GM12891 (cell line): ENCODE measurements around the gene AP3S2.
A peak's percentile ranks its signal among the peaks of the same experiment; 100 is the strongest.
"Not testable (repeated sequence)": the region's sequence is repeated elsewhere in the genome, so short reads cannot be mapped to it uniquely, and the experiment has no call there.

Source experiments
- DNase-seq: peaks from one replicate; pipeline ENCODE4 v3.0.0; 2011; ENCODE audit warnings: low spot score; ENCODE audit not compliant: insufficient read length
- FAIRE-seq: peaks from 2 replicates; lab custom pipeline; 2011; peaks lifted over from hg19 to GRCh38; lab: Jason Lieb, UNC
- PAX5 ChIP-seq: IDR thresholded peaks from 2 replicates; pipeline ENCODE4 v1.6.1; 2011; ENCODE audit warnings: low read length, moderate library complexity, mild to moderate bottlenecking; ENCODE audit not compliant: insufficient read depth, severe bottlenecking
- POLR2A ChIP-seq: IDR thresholded peaks from 2 replicates; pipeline ENCODE4 v1.6.1; 2011; ENCODE audit warnings: low read depth, low read length, control low read depth
- POLR2AphosphoS5 ChIP-seq: IDR thresholded peaks from 2 replicates; pipeline ENCODE4 v1.6.1; 2011; ENCODE audit warnings: low read depth, low read length, control low read depth
- POU2F2 ChIP-seq: IDR thresholded peaks from 2 replicates; pipeline ENCODE4 v1.6.1; 2011; ENCODE audit warnings: low read depth, mild to moderate bottlenecking, control low read depth, low read length, moderate library complexity
- SPI1 ChIP-seq: IDR thresholded peaks from 2 replicates; pipeline ENCODE4 v1.6.1; 2011; ENCODE audit warnings: low read depth, low read length, control low read depth
- TAF1 ChIP-seq: IDR thresholded peaks from 2 replicates; pipeline ENCODE4 v1.6.1; 2011; ENCODE audit warnings: low read depth, low read length, control low read depth

The AP3S2 gene

DNA sequence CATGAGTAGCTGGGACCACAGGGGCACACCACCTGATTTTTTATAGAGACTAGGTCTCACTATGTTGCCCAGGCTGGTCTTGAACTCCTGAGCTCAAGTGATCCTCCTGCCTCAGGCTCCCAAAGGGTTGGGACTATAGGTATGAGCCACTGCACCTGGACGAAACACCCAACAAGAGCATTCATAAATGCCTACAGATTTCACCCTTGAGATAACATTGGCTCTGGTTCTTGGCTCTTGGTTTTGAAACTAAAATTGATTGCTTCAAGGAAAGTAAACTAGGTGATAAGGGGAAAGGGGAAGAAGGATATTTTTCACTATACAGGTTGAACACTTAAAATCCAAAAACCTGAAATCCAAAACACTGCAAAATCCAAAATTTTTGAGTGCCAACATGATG lies 10.3 kb downstream of the AP3S2 start:
- FAIRE-seq (no peak), DNase-seq (no peak)
- TF ChIP-seq POU2F2 = no peak
- no peak for TF ChIP-seq SPI1
- no peak for TF ChIP-seq POLR2AphosphoS5
- no peak for TF ChIP-seq PAX5
- no peak for TF ChIP-seq POLR2A
- no peak for TF ChIP-seq TAF1

- no peak for TF ChIP-seq SPI1
- no peak for TF ChIP-seq POU2F2
- TF ChIP-seq PAX5 = no peak
- TF ChIP-seq POLR2A = no peak
- no peak for TF ChIP-seq TAF1
- TF ChIP-seq POLR2AphosphoS5 = no peak
- DNase-seq (no peak), FAIRE-seq (no peak)
Observed at GRCh38 chr15:89880727-89881126, 13.1 kb downstream of the AP3S2 start.

GRCh38 chr15:89878323-89878722 lies 15.5 kb downstream of the AP3S2 start:
- no peak for FAIRE-seq

GRCh38 chr15:89877083-89877425 lies 16.7 kb downstream of the AP3S2 start:
- FAIRE-seq (no peak), DNase-seq (no peak)
- TF ChIP-seq PAX5 = no peak
- no peak for TF ChIP-seq POU2F2
- TF ChIP-seq POLR2AphosphoS5 = no peak
- TF ChIP-seq TAF1 = no peak
- no peak for TF ChIP-seq POLR2A
- TF ChIP-seq SPI1 = no peak

More at GRCh38 chr15:89878323-89878722, 15.5 kb downstream of the AP3S2 start:
- TF ChIP-seq POU2F2 (no peak), SPI1 (no peak), TAF1 (no peak)
- no peak for DNase-seq

DNA sequence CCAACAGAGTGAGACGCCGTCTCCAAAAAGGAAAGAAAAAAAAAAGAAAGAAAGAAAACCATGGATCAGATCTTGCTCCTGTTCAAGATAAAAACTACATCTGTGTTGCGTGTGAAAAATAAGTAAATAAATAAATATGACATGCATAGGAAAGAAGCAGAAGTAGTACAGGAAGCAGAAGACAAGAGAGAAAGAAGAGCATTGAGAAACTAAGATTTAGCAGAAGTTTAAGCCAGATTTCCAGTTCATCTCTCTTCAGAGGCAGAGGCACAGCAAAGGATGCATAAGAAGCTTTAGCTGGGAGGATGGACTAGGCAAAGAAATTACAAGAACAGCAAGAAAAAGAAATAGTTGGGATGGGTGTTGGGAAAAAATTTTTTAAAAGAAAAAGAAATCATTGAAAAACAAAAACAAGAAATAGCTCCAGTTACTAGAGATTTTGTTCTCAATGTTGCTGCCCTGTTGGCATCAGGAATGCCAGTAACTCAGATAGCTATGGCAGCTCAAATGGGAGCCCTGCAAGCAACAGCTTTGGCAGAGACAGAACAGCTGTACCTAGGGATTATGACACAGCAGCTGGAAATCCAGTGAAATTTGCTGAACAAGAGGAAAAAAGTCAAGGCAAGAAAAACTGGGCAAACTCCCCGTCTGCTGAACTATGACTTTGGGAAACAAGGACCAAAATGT lies 17.3 kb downstream of the AP3S2 start:
- no peak for DNase-seq
- TF ChIP-seq TAF1 = no peak
- no peak for TF ChIP-seq SPI1
- TF ChIP-seq PAX5 = no peak
- TF ChIP-seq POLR2AphosphoS5 = no peak
- TF ChIP-seq POLR2A = no peak
- TF ChIP-seq POU2F2 = no peak
- no peak for FAIRE-seq

DNA sequence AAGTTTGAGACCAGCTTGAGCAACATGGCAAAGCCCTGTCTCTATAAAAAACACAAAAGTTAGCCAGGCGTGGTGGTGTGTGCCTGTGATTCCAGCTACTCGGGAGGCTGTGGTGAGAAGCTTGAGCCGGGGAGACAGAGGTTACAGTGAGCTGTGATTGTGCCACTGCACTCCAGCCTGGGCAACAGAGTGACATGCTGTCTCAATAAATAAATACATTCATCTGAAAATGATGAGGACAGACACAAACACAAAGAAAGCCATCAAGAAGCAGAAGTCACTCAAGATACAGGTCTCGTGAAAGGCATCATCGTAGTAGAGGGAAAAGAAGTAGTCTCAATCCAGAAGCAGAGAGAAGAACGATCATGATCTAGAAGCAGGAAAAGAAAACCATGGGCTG lies 18.1 kb downstream of the AP3S2 start:
- TF ChIP-seq POLR2AphosphoS5 = no peak
- no peak for TF ChIP-seq PAX5
- TF ChIP-seq SPI1 = no peak
- TF ChIP-seq POU2F2 = no peak
- no peak for TF ChIP-seq TAF1
- TF ChIP-seq POLR2A = no peak
- DNase-seq (no peak), FAIRE-seq (no peak)

GRCh38 chr15:89874926-89875564 lies 18.7 kb downstream of the AP3S2 start:
- peak; percentile 66 for FAIRE-seq
- DNase-seq = peak; percentile 64
- TF ChIP-seq SPI1 (no peak), POLR2A (no peak), POLR2AphosphoS5 (no peak)

DNA sequence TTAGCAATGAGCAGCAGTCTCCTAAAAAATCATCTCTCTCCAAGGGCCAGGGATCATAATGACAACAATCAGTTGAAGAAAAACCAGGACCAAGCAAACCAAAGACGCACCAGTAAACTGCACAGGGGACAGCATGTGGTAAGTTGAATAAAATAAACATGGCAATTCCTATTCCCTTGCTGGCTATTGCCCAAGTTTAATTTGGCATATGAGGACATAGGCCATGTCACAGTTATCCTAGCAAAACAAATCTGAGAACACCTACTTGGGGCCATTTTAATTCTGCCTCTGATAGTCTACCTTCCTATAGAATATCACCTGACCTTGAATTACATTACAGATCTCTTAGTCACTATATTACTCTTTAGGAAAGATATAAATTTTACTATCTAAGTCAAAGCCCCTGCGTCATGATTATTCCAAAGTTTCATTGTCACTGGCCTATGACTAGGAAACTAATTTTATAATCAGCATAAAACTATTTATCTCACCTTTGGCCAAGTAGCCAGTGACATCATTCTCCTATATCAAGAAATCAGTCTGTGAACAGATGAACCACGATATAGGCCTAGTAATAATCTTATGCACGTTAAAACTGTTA lies 23.0 kb downstream of the AP3S2 start:
- DNase-seq (no peak), FAIRE-seq (no peak)
- TF ChIP-seq TAF1 = no peak
- no peak for TF ChIP-seq SPI1
- no peak for TF ChIP-seq POLR2A
- TF ChIP-seq PAX5 = no peak
- no peak for TF ChIP-seq POU2F2
- no peak for TF ChIP-seq POLR2AphosphoS5

- no peak for DNase-seq
- FAIRE-seq = no peak
- TF ChIP-seq PAX5 = no peak
- TF ChIP-seq POU2F2 = no peak
- no peak for TF ChIP-seq POLR2A
- TF ChIP-seq TAF1 = no peak
- TF ChIP-seq POLR2AphosphoS5 = no peak
- no peak for TF ChIP-seq SPI1
Observed at GRCh38 chr15:89870006-89870405, 23.8 kb downstream of the AP3S2 start.

DNA sequence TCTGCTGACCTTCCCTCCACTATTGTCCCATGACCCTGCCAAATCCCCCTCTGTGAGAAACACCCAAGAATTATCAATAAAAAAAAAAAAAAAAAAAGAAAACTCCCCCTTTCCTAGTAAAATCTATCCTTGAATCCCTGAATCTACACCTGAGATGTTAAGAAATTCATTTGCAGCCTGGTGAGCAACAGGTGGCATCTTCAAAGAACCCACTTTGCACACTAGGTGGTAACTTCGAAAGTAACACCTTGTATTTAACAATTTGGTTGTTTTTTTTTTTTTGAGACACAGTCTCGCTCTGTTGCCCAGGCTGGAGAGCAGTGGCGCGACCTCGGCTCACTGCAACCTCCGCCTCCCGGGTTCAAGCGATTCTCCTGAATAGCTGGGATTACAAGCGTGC lies 24.3 kb downstream of the AP3S2 start:
- FAIRE-seq, DNase-seq: not testable (repeated sequence)
